HG02610 (cell line): Measurements from ENCODE around the gene FRMD8.

ENCODE experiments used
- ATAC-seq: cut with Tn5 transposase; IDR thresholded peaks from one replicate; pipeline ENCODE4 v1.9.1; 2021; ENCODE audit warnings: mild to moderate bottlenecking, moderate library complexity; ENCODE audit not compliant: unreplicated experiment

FRMD8 gene

GRCh38 chr11:65392899-65393298, 6.5 kb downstream of the FRMD8 start:
- no peak for ATAC-seq

GRCh38 chr11:65393513-65394079, 7.2 kb downstream of the FRMD8 start:
- ATAC-seq = no peak

- no peak for ATAC-seq
These were observed 7.7 kb downstream of the FRMD8 start for GRCh38 chr11:65394125-65394536.

GRCh38 chr11:65395961-65396530, 9.6 kb downstream of the FRMD8 start:
- no peak for ATAC-seq

- ATAC-seq = no peak
These were observed 10.6 kb downstream of the FRMD8 start for GRCh38 chr11:65396769-65397745.

GRCh38 chr11:65398362-65398910, 12.0 kb downstream of the FRMD8 start:
- ATAC-seq = no peak

GRCh38 chr11:65399249-65399648, 12.8 kb downstream of the FRMD8 start:
- no peak for ATAC-seq

GRCh38 chr11:65399845-65400244, 13.4 kb downstream of the FRMD8 start:
- no peak for ATAC-seq

- no peak for ATAC-seq
These were observed 14.1 kb downstream of the FRMD8 start for GRCh38 chr11:65400307-65401072.

GRCh38 chr11:65401073-65401802, 14.8 kb downstream of the FRMD8 start:
- no peak for ATAC-seq

GRCh38 chr11:65401803-65402248, 15.4 kb downstream of the FRMD8 start:
- no peak for ATAC-seq

GRCh38 chr11:65402790-65403189, 16.4 kb downstream of the FRMD8 start:
- no peak for ATAC-seq

- no peak for ATAC-seq
These were observed 17.2 kb downstream of the FRMD8 start for GRCh38 chr11:65403607-65404121.

GRCh38 chr11:65404210-65404609, 17.8 kb downstream of the FRMD8 start:
- no peak for ATAC-seq

- ATAC-seq = no peak
These were observed 18.4 kb downstream of the FRMD8 start for GRCh38 chr11:65404638-65405339.

GRCh38 chr11:65410936-65411680, 24.7 kb downstream of the FRMD8 start:
- no peak for ATAC-seq

- no peak for ATAC-seq
These were observed 25.2 kb downstream of the FRMD8 start for GRCh38 chr11:65411681-65412070.

GRCh38 chr11:65412271-65413076, 26.0 kb downstream of the FRMD8 start:
- no peak for ATAC-seq
